Trophoblast cell (in vitro differentiated cells and primary cell): ENCODE measurements around the gene HAUS8.

Experiments
- DNase-seq, 2 donors: peaks; one replicate each; pipeline ENCODE4 v3.0.0-alpha.2; 2016
- H2AFZ ChIP-seq: 2 replicates; pipeline ENCODE4 v1.6.1; 2013; ENCODE audit warnings: low read length, moderate library complexity, mild to moderate bottlenecking; ENCODE audit not compliant: insufficient read depth, poor library complexity
- H2AK5ac ChIP-seq: 2 replicates; pipeline ENCODE4 v1.6.1; 2013; ENCODE audit warnings: mild to moderate bottlenecking, low read length
- H2BK120ac ChIP-seq: 2 replicates; pipeline ENCODE4 v1.6.1; 2013; ENCODE audit warnings: low read length, mild to moderate bottlenecking, moderate library complexity; ENCODE audit not compliant: insufficient read depth, poor library complexity
- H2BK12ac ChIP-seq: 2 replicates; pipeline ENCODE4 v1.6.1; 2013; ENCODE audit warnings: mild to moderate bottlenecking, low read length, moderate library complexity
- H2BK5ac ChIP-seq: 2 replicates; pipeline ENCODE4 v1.6.1; 2013; ENCODE audit warnings: low read length, low read depth, moderate library complexity, mild to moderate bottlenecking; ENCODE audit not compliant: poor library complexity
- H3K14ac ChIP-seq: 2 replicates; pipeline ENCODE4 v1.6.1; 2013; ENCODE audit warnings: mild to moderate bottlenecking, low read length
- H3K18ac ChIP-seq: 2 replicates; pipeline ENCODE4 v1.6.1; 2013; ENCODE audit warnings: mild to moderate bottlenecking, low read length
- H3K23ac ChIP-seq: 2 replicates; pipeline ENCODE4 v1.6.1; 2013; ENCODE audit warnings: low read length
- H3K27ac ChIP-seq: 2 replicates; pipeline ENCODE4 v1.5.1; 2013; ENCODE audit warnings: low read depth, mild to moderate bottlenecking, inconsistent platforms, low read length, moderate library complexity
- H3K27me3 ChIP-seq: 2 replicates; pipeline ENCODE4 v1.6.1; 2013; ENCODE audit warnings: inconsistent platforms, mild to moderate bottlenecking, low read length, moderate library complexity; ENCODE audit not compliant: insufficient read depth
- H3K36me3 ChIP-seq, 2 experiments: 1 replicate in 1 of 2; 2 replicates in 1 of 2; pipeline ENCODE4 v1.6.1; 2013; ENCODE audit warnings: low read length in 2 of 2, mild to moderate bottlenecking in 2 of 2, moderate library complexity in 1 of 2; ENCODE audit not compliant: insufficient read depth in 2 of 2, control insufficient read depth in 1 of 2
- H3K4ac ChIP-seq: 2 replicates; pipeline ENCODE4 v1.6.1; 2013; ENCODE audit warnings: low read depth, mild to moderate bottlenecking, low read length, moderate library complexity
- H3K4me1 ChIP-seq, 2 experiments: 1 replicate in 1 of 2; 2 replicates in 1 of 2; pipeline ENCODE4 v1.6.1; 2013; ENCODE audit warnings: low read length in 2 of 2, mild to moderate bottlenecking in 2 of 2, moderate library complexity in 1 of 2; ENCODE audit not compliant: insufficient read depth in 2 of 2, control insufficient read depth in 1 of 2
- H3K4me2 ChIP-seq: 2 replicates; pipeline ENCODE4 v1.6.1; 2013; ENCODE audit warnings: inconsistent platforms, mild to moderate bottlenecking, low read length, moderate library complexity
- H3K4me3 ChIP-seq: 2 replicates; pipeline ENCODE4 v1.5.1; 2013; ENCODE audit warnings: mild to moderate bottlenecking, low read depth, low read length, inconsistent platforms
- H3K79me1 ChIP-seq: one replicate; pipeline ENCODE4 v1.6.1; 2013; ENCODE audit warnings: low read length
- H3K79me2 ChIP-seq: 2 replicates; pipeline ENCODE4 v1.6.1; 2013; ENCODE audit warnings: low read length, mild to moderate bottlenecking; ENCODE audit not compliant: control insufficient read depth, insufficient read depth, poor library complexity
- H3K9ac ChIP-seq: 2 replicates; pipeline ENCODE4 v1.6.1; 2013; ENCODE audit warnings: mild to moderate bottlenecking, low read length
- H3K9me3 ChIP-seq: 2 replicates; pipeline ENCODE4 v1.6.1; 2013; ENCODE audit warnings: low read depth, mild to moderate bottlenecking, control low read depth, inconsistent platforms, low read length; ENCODE audit not compliant: insufficient read depth
- H4K12ac ChIP-seq: 2 replicates; pipeline ENCODE4 v1.6.1; 2013; ENCODE audit warnings: low read depth, mild to moderate bottlenecking, low read length, moderate library complexity
- H4K8ac ChIP-seq: 2 replicates; pipeline ENCODE4 v1.6.1; 2013; ENCODE audit warnings: low read depth, mild to moderate bottlenecking, low read length, moderate library complexity
- H4K91ac ChIP-seq: one replicate; pipeline ENCODE4 v1.6.1; 2013; ENCODE audit warnings: low read depth, mild to moderate bottlenecking, low read length, moderate library complexity
- WGBS: extraction: QIAGEN DNeasy Blood & Tissue Kit; methylation state at CpG from one replicate; pipeline ENCODE4 v1.1.7; 2013; ENCODE audit warnings: missing lambda C conversion rate; ENCODE audit not compliant: insufficient read length, insufficient coverage; ENCODE audit errors: extremely low coverage; 5-methylcytosine and 5-hydroxymethylcytosine counted together

Gene HAUS8

GRCh38 chr19:17005000-17005399, 70.3 kb downstream of the HAUS8 start:
- no CpG with 5 or more reads among the region's 3 CpGs for WGBS
- H3K27ac ChIP-seq: no peak overlapping the region
- no peak overlapping the region for H3K18ac ChIP-seq
- no peaks in the 10 kb centered on the region for H3K79me2 ChIP-seq
- H3K4me2 ChIP-seq: no peak overlapping the region
- no peak overlapping the region for H4K91ac ChIP-seq
- H3K36me3 ChIP-seq: peaks cover 0 to 2% of the 10 kb centered on the region in 2 experiments
- no peak overlapping the region for H3K23ac ChIP-seq
- no peak for DNase-seq
- no peaks in the 10 kb centered on the region for H3K79me1 ChIP-seq
- no peak overlapping the region for H4K12ac ChIP-seq
- H3K14ac ChIP-seq: no peak overlapping the region
- H3K9me3 ChIP-seq: no peaks in the 10 kb centered on the region
- H4K8ac ChIP-seq: no peak overlapping the region
- H2AFZ ChIP-seq: no peak overlapping the region
- no peak overlapping the region for H3K4me3 ChIP-seq
- H2BK120ac ChIP-seq: no peak overlapping the region
- H3K27me3 ChIP-seq: no peaks in the 10 kb centered on the region
- H2BK12ac ChIP-seq: no peak overlapping the region
- no peak overlapping the region for H3K9ac ChIP-seq
- no peak overlapping the region for H3K4ac ChIP-seq
- H2BK5ac ChIP-seq: no peak overlapping the region
- no peak overlapping the region for H2AK5ac ChIP-seq
- H3K4me1 ChIP-seq: no peaks in the 10 kb centered on the region

- H3K23ac ChIP-seq: no peak overlapping the region
- H3K9me3 ChIP-seq: no peaks in the 10 kb centered on the region
- no peak overlapping the region for H2AFZ ChIP-seq
- no peak overlapping the region for H2BK12ac ChIP-seq
- no peak overlapping the region for H3K14ac ChIP-seq
- H2BK120ac ChIP-seq: no peak overlapping the region
- H3K18ac ChIP-seq: no peak overlapping the region
- H3K9ac ChIP-seq: no peak overlapping the region
- no peak overlapping the region for H3K27ac ChIP-seq
- no peak for DNase-seq
- H2AK5ac ChIP-seq: no peak overlapping the region
- peaks cover 0 to 2% of the 10 kb centered on the region in 2 experiments for H3K36me3 ChIP-seq
- no peak overlapping the region for H4K12ac ChIP-seq
- H3K4me3 ChIP-seq: no peak overlapping the region
- H3K79me1 ChIP-seq: no peaks in the 10 kb centered on the region
- H3K4me2 ChIP-seq: no peak overlapping the region
- H3K27me3 ChIP-seq: no peaks in the 10 kb centered on the region
- no CpG with 5 or more reads among the region's 15 CpGs for WGBS
- H3K4me1 ChIP-seq: no peaks in the 10 kb centered on the region
- no peak overlapping the region for H3K4ac ChIP-seq
- H2BK5ac ChIP-seq: no peak overlapping the region
- H4K8ac ChIP-seq: no peak overlapping the region
- H4K91ac ChIP-seq: no peak overlapping the region
- no peaks in the 10 kb centered on the region for H3K79me2 ChIP-seq
Observed at GRCh38 chr19:17004386-17004785, 70.9 kb downstream of the HAUS8 start.

- Histone ChIP-seq H3K79me2 (no peaks in the 10 kb centered on the region), H3K4me3 (no peak overlapping the region), H3K4me1 (no peaks in the 10 kb centered on the region), H3K27ac (no peak overlapping the region), H3K23ac (no peak overlapping the region), H3K36me3 (no peaks in the 10 kb centered on the region), H2AFZ (no peak overlapping the region), H3K4ac (no peak overlapping the region), H3K14ac (no peak overlapping the region), H2BK12ac (no peak overlapping the region), H3K4me2 (no peak overlapping the region), H2BK5ac (no peak overlapping the region), H3K18ac (no peak overlapping the region), H3K79me1 (no peaks in the 10 kb centered on the region), H2AK5ac (no peak overlapping the region), H4K91ac (no peak overlapping the region), H4K12ac (no peak overlapping the region), H3K9me3 (peaks cover 1% of the 10 kb centered on the region), H2BK120ac (no peak overlapping the region), H4K8ac (no peak overlapping the region), H3K9ac (no peak overlapping the region), H3K27me3 (no peaks in the 10 kb centered on the region)
- no CpG with 5 or more reads among the region's 7 CpGs for WGBS
- DNase-seq: no peak
Observed at GRCh38 chr19:17002455-17002854, 72.8 kb downstream of the HAUS8 start.

- H3K4me1 ChIP-seq: no peaks in the 10 kb centered on the region
- peaks cover 1% of the 10 kb centered on the region for H3K9me3 ChIP-seq
- H2BK12ac ChIP-seq: no peak overlapping the region
- no peak overlapping the region for H4K12ac ChIP-seq
- H3K36me3 ChIP-seq: peaks cover 0 to 2% of the 10 kb centered on the region in 2 experiments
- no peaks in the 10 kb centered on the region for H3K27me3 ChIP-seq
- H2AK5ac ChIP-seq: no peak overlapping the region
- no peak overlapping the region for H2BK5ac ChIP-seq
- H3K79me2 ChIP-seq: no peaks in the 10 kb centered on the region
- no peak overlapping the region for H3K27ac ChIP-seq
- H3K79me1 ChIP-seq: no peaks in the 10 kb centered on the region
- no peak overlapping the region for H3K4me2 ChIP-seq
- no peak overlapping the region for H3K4me3 ChIP-seq
- no peak overlapping the region for H4K8ac ChIP-seq
- no peak for DNase-seq
- no CpG with 5 or more reads among the region's 7 CpGs for whole genome bisulfite sequencing
- H3K9ac ChIP-seq: no peak overlapping the region
- no peak overlapping the region for H2BK120ac ChIP-seq
- no peak overlapping the region for H3K14ac ChIP-seq
- no peak overlapping the region for H3K23ac ChIP-seq
- no peak overlapping the region for H3K4ac ChIP-seq
- H2AFZ ChIP-seq: no peak overlapping the region
- H3K18ac ChIP-seq: no peak overlapping the region
- no peak overlapping the region for H4K91ac ChIP-seq
Observed at GRCh38 chr19:17001603-17002183, 73.6 kb downstream of the HAUS8 start.
